HL-60 (cell line): Measurements from ENCODE around the gene ST7.

Experiments
- DNase-seq, 2 experiments: peaks; one replicate each; pipeline ENCODE4 v3.0.0-alpha.2; 2010 to 2020; ENCODE audit warnings: low read depth in 1 of 2, low spot score in 1 of 2
- H3K27ac ChIP-seq: fragments of 250-450 bp; sonication (Bioruptor Pico); replicated peaks from 2 replicates; pipeline ENCODE4 v1.5.1; 2020; ENCODE audit warnings: mild to moderate bottlenecking, moderate library complexity
- H3K27me3 ChIP-seq: fragments of 250-450 bp; sonication (Bioruptor Pico); 2 replicates; pipeline ENCODE4 v1.5.1; 2021; ENCODE audit warnings: mild to moderate bottlenecking, moderate library complexity; ENCODE audit not compliant: insufficient read depth, poor library complexity, severe bottlenecking
- H3K4me3 ChIP-seq: replicated peaks from 2 replicates; pipeline ENCODE4 v1.5.1; 2011; ENCODE audit warnings: mild to moderate bottlenecking, control low read depth, low read length; ENCODE audit not compliant: insufficient read depth
- GABPA ChIP-seq: IDR thresholded peaks from 2 replicates; pipeline ENCODE4 v1.6.1; 2012; ENCODE audit warnings: low read depth
- POLR2AphosphoS5 ChIP-seq: IDR thresholded peaks from 2 replicates; pipeline ENCODE4 v1.6.1; 2012; ENCODE audit warnings: low read depth
- SPI1 ChIP-seq: IDR thresholded peaks from 2 replicates; pipeline ENCODE4 v1.6.1; 2012; ENCODE audit warnings: low read depth, mild to moderate bottlenecking, borderline replicate concordance
- TF ChIP-seq, protein P1 (sequence below): IDR thresholded peaks from one replicate; pipeline ENCODE4 v1.5.1; 2011; ENCODE audit warnings: low read length, control low read depth, inconsistent platforms; ENCODE audit not compliant: insufficient read depth
- TF ChIP-seq, protein P2 (sequence below): IDR thresholded peaks from 2 replicates; pipeline ENCODE4 v1.6.1; 2012; ENCODE audit warnings: low read depth; ENCODE audit not compliant: insufficient replicate concordance

ST7 gene

DNA sequence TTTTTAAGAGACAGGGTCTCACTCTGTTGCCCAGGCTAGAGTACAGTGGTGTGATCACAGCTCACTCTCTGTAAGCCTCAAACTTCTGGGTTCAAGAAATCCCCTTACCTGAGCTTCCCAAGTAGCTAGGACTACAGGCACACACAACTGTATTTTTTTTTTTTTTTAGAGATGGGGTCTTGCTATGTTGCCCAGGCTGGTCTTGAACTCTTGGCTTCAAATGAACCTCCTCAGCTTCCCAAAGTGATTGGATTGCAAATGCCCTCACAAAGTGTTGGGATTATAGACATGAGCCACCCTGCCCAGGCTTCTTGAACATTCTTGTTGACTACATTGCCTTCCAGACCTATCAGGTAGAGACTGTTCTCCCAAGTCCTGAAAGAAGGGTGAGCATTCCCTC is 296.9 kb downstream of the ST7 start:
- TF ChIP-seq SPI1 = no peak
- H3K27ac ChIP-seq = no peak overlapping the region
- DNase-seq = no peak
- H3K4me3 ChIP-seq = no peak overlapping the region
- H3K27me3 ChIP-seq = no peaks in the 10 kb centered on the region

DNA sequence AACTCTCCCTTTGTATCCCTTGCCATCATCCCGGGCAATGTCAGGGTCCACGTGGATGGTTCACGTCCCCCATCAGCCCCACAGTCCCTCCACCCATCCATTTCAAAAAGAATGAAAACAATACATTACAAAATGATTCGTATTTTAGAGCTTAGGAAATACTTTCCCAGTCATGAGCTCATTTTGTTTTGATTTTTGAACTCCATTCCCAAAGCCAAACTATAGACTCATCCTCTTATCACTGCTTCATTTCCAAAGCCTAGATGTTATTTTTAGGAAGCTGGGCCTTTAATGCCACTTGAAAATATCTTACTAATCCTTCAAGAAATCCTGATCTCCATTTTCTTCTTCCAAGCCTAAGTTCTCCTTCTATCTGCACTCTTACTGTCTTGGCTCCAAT is 297.5 kb downstream of the ST7 start:
- no peak for DNase-seq
- no peak overlapping the region for H3K4me3 ChIP-seq
- H3K27ac ChIP-seq = no peak overlapping the region
- TF ChIP-seq POLR2AphosphoS5 = no peak
- no peak for TF ChIP-seq GABPA
- TF ChIP-seq, protein P1, sequence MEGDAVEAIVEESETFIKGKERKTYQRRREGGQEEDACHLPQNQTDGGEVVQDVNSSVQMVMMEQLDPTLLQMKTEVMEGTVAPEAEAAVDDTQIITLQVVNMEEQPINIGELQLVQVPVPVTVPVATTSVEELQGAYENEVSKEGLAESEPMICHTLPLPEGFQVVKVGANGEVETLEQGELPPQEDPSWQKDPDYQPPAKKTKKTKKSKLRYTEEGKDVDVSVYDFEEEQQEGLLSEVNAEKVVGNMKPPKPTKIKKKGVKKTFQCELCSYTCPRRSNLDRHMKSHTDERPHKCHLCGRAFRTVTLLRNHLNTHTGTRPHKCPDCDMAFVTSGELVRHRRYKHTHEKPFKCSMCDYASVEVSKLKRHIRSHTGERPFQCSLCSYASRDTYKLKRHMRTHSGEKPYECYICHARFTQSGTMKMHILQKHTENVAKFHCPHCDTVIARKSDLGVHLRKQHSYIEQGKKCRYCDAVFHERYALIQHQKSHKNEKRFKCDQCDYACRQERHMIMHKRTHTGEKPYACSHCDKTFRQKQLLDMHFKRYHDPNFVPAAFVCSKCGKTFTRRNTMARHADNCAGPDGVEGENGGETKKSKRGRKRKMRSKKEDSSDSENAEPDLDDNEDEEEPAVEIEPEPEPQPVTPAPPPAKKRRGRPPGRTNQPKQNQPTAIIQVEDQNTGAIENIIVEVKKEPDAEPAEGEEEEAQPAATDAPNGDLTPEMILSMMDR = no peak
- no peak for TF ChIP-seq SPI1
- TF ChIP-seq, protein P2, sequence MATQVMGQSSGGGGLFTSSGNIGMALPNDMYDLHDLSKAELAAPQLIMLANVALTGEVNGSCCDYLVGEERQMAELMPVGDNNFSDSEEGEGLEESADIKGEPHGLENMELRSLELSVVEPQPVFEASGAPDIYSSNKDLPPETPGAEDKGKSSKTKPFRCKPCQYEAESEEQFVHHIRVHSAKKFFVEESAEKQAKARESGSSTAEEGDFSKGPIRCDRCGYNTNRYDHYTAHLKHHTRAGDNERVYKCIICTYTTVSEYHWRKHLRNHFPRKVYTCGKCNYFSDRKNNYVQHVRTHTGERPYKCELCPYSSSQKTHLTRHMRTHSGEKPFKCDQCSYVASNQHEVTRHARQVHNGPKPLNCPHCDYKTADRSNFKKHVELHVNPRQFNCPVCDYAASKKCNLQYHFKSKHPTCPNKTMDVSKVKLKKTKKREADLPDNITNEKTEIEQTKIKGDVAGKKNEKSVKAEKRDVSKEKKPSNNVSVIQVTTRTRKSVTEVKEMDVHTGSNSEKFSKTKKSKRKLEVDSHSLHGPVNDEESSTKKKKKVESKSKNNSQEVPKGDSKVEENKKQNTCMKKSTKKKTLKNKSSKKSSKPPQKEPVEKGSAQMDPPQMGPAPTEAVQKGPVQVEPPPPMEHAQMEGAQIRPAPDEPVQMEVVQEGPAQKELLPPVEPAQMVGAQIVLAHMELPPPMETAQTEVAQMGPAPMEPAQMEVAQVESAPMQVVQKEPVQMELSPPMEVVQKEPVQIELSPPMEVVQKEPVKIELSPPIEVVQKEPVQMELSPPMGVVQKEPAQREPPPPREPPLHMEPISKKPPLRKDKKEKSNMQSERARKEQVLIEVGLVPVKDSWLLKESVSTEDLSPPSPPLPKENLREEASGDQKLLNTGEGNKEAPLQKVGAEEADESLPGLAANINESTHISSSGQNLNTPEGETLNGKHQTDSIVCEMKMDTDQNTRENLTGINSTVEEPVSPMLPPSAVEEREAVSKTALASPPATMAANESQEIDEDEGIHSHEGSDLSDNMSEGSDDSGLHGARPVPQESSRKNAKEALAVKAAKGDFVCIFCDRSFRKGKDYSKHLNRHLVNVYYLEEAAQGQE = no peak
- H3K27me3 ChIP-seq = no peaks in the 10 kb centered on the region

DNA sequence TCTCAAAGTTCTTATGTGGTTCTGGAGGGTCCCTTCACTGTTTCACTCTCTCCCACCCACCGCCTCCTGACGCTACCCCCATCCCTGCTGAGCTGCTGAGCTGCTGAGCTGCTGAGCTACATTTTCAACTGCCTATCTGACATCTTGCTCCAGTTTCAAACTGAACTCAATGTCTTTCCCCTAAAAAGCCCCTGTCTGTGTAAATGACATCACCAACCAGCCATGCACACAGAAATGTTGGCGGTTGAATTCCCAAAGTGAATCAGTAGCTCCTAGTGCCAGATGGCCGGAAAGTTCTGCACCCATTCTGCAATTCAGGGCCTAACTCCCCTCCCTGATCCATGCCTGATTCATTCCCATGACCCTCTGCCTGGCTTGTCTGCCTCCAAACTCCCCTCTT is 298.4 kb downstream of the ST7 start:
- H3K27ac ChIP-seq = no peak overlapping the region
- no peak for DNase-seq

DNA sequence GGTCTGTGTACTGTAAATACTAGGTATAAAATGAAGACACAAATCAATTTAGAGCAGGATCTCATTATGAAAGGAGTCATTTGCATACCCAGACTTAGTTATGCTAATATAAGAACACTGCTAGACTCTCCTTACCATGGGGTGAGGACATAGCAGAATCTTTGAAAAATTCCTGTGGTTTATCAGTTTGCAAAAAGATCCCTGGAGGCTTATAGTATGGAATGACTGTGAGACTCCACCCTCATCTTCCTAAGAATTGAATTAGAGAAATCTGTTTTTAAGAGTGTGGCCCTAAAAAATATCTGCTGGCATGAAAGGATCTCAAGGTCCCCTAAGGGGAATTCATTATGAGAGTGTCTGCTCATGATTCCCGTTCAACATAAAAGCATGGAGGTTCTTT is 306.3 kb downstream of the ST7 start:
- Histone ChIP-seq H3K27me3 (peaks cover 5% of the 10 kb centered on the region), H3K27ac (no peak overlapping the region), H3K4me3 (no peak overlapping the region)
- TF ChIP-seq, protein P1 = no peak
- TF ChIP-seq, protein P2 = no peak
- TF ChIP-seq SPI1 (no peak), POLR2AphosphoS5 (no peak), GABPA (no peak)
- DNase-seq = no peak

More for the DNA sequence above, 298.4 kb downstream of the ST7 start:
- no peak for TF ChIP-seq GABPA
- TF ChIP-seq SPI1 = no peak
- TF ChIP-seq, protein P1 = no peak
- TF ChIP-seq POLR2AphosphoS5 = no peak
- TF ChIP-seq, protein P2 = no peak
- Histone ChIP-seq H3K4me3 (no peak overlapping the region), H3K27me3 (no peaks in the 10 kb centered on the region)
